ENCODE results near the gene POLR3E. TPM values are rescaled to one million over a fixed set of nuclear protein-coding genes. Genes with fewer than 3 reads are reported as not detected.

POLR3E gene
- total and polyA plus RNA-seq, 4 donors = 16.0 to 42.9 (median 18.3) TPM

- Histone ChIP-seq H3K27ac (ENCODE audit: low read depth in 1 of 2, low read length in 2 of 2) (no peak overlapping the region), H3K9ac (ENCODE audit: low read depth in 1 of 2, low read length in 2 of 2) (no peak overlapping the region), H3K27me3 (ENCODE audit: control insufficient read depth in 4 of 4, insufficient read depth in 4 of 4, low read length in 3 of 4) (no peaks in the 10 kb centered on the region), H3K36me3 (ENCODE audit: control insufficient read depth in 4 of 4, insufficient read depth in 3 of 4, low read depth in 1 of 4, low read length in 3 of 4) (no peaks in the 10 kb centered on the region), H3K4me1 (ENCODE audit: control insufficient read depth in 4 of 4, insufficient read depth in 4 of 4, low read length in 3 of 4) (no peaks in the 10 kb centered on the region), H3K9me3 (ENCODE audit: control insufficient read depth in 4 of 4, low read length in 3 of 4) (no peaks in the 10 kb centered on the region), H3K4me3 (ENCODE audit: low read depth in 1 of 3, low read length in 3 of 3) (no peak overlapping the region)
- WGBS = 93% methylated on average over 1 of the region's 1 CpG
- TF ChIP-seq TAF1 (conservative IDR thresholded peaks at IDR 0.05) = no peak
- DNase-seq (ENCODE audit: low spot score) = no peak
Observed at GRCh38 chr16:22380529-22380928, 83.3 kb downstream of the POLR3E start.

- TF ChIP-seq EGR1 (IDR thresholded peaks at IDR 0.05; ENCODE audit: low read depth in 2 of 2) (no peak), NR2F2 (IDR thresholded peaks at IDR 0.05) (no peak)
- Histone ChIP-seq H3K27me3 (ENCODE audit: control insufficient read depth in 4 of 4, insufficient read depth in 4 of 4, low read length in 3 of 4) (no peaks in the 10 kb centered on the region), H3K9ac (ENCODE audit: low read depth in 1 of 2, low read length in 2 of 2) (no peak overlapping the region), H3K4me1 (ENCODE audit: control insufficient read depth in 4 of 4, insufficient read depth in 4 of 4, low read length in 3 of 4) (peaks cover 0 to 1% (median 0%) of the 10 kb centered on the region in 4 donors), H3K9me3 (ENCODE audit: control insufficient read depth in 4 of 4, low read length in 3 of 4) (no peaks in the 10 kb centered on the region), H3K27ac (ENCODE audit: low read depth in 1 of 2, low read length in 2 of 2) (no peak overlapping the region), H3K36me3 (ENCODE audit: control insufficient read depth in 4 of 4, insufficient read depth in 3 of 4, low read depth in 1 of 4, low read length in 3 of 4) (no peaks in the 10 kb centered on the region), H3K4me3 (ENCODE audit: low read depth in 1 of 3, low read length in 3 of 3) (no peak overlapping the region)
- no peak for DNase-seq (ENCODE audit: low spot score)
Observed at GRCh38 chr16:22381392-22381791, 84.2 kb downstream of the POLR3E start.

- no peaks in the 10 kb centered on the region for H3K36me3 ChIP-seq (ENCODE audit: control insufficient read depth in 4 of 4, insufficient read depth in 3 of 4, low read depth in 1 of 4, low read length in 3 of 4)
- no peak for TF ChIP-seq HNF4G (IDR thresholded peaks at IDR 0.05)
- no peak for TF ChIP-seq FOXA2 (IDR thresholded peaks at IDR 0.05)
- no peak for TF ChIP-seq RAD21 (IDR thresholded peaks at IDR 0.05)
- no peak for TF ChIP-seq MAX (IDR thresholded peaks at IDR 0.05)
- TF ChIP-seq NR2F2 (IDR thresholded peaks at IDR 0.05) = no peak
- no peak for TF ChIP-seq YY1 (IDR thresholded peaks at IDR 0.05)
- TF ChIP-seq JUND (IDR thresholded peaks at IDR 0.05) = no peak
- no peak for TF ChIP-seq SP1 (IDR thresholded peaks at IDR 0.05)
- no peak for TF ChIP-seq HNF4A (conservative IDR thresholded peaks at IDR 0.05)
- no peak for TF ChIP-seq EGR1 (IDR thresholded peaks at IDR 0.05; ENCODE audit: low read depth in 2 of 2)
- TF ChIP-seq ATF3 (IDR thresholded peaks at IDR 0.05) = no peak
- no peak for TF ChIP-seq REST (IDR thresholded peaks at IDR 0.05)
- no peak for TF ChIP-seq TAF1 (conservative IDR thresholded peaks at IDR 0.05)
- TF ChIP-seq GABPA (IDR thresholded peaks at IDR 0.05 in 1 of 2, conservative IDR thresholded peaks at IDR 0.05 in 1 of 2) = no peak
- TF ChIP-seq RXRA (IDR thresholded peaks at IDR 0.05) = no peak
- H3K4me1 ChIP-seq (ENCODE audit: control insufficient read depth in 4 of 4, insufficient read depth in 4 of 4, low read length in 3 of 4) = peaks cover 0 to 2% (median 0%) of the 10 kb centered on the region in 4 donors
- DNase-seq (ENCODE audit: low spot score) = no peak
- WGBS = 75% methylated on average over 3 of the region's 3 CpGs
- no peaks in the 10 kb centered on the region for H3K27me3 ChIP-seq (ENCODE audit: control insufficient read depth in 4 of 4, insufficient read depth in 4 of 4, low read length in 3 of 4)
- no peak overlapping the region for H3K4me3 ChIP-seq (ENCODE audit: low read depth in 1 of 3, low read length in 3 of 3)
- no peak overlapping the region for H3K9ac ChIP-seq (ENCODE audit: low read depth in 1 of 2, low read length in 2 of 2)
- H3K27ac ChIP-seq (ENCODE audit: low read depth in 1 of 2, low read length in 2 of 2) = no peak overlapping the region
- H3K9me3 ChIP-seq (ENCODE audit: control insufficient read depth in 4 of 4, low read length in 3 of 4) = no peaks in the 10 kb centered on the region
Observed at GRCh38 chr16:22383827-22384226, 86.6 kb downstream of the POLR3E start.

Other genes starting within 250 kb of the POLR3E start
- under 1 TPM; 0.05 to 0.17 TPM for gene VWA3A, start 204.9 kb upstream of the POLR3E start, total RNA-seq
- not detected for gene VWA3A, start 204.9 kb upstream of the POLR3E start, polyA plus RNA-seq
- not detected for gene SDR42E2, start 134.9 kb upstream of the POLR3E start, total RNA-seq
- gene SDR42E2, start 134.9 kb upstream of the POLR3E start, polyA plus RNA-seq = under 1 TPM in 1 of 2 donors, not detected in 1; 0.07 TPM
- 10 to 100 TPM; 11.5 to 14.3 TPM for gene EEF2K, start 91.1 kb upstream of the POLR3E start, total RNA-seq
- gene EEF2K, start 91.1 kb upstream of the POLR3E start, polyA plus RNA-seq = 1 to 10 TPM; 3.2 to 4.5 TPM
- 10 to 100 TPM; 11.5 to 12.1 TPM for gene CDR2, start 77.2 kb downstream of the POLR3E start, total RNA-seq
- 1 to 10 TPM; 2.9 to 7.9 TPM for gene CDR2, start 77.2 kb downstream of the POLR3E start, polyA plus RNA-seq
- 100 to 1,000 TPM; 154 to 180 TPM for gene NPIPB5, start 213.5 kb downstream of the POLR3E start, total RNA-seq
- 10 to 100 TPM in 1 of 2 donors, 1 to 10 TPM in 1; 6.4 to 48.3 TPM for gene NPIPB5, start 213.5 kb downstream of the POLR3E start, polyA plus RNA-seq